WERI-Rb-1 (cell line): ENCODE measurements around the gene GAPDHS.

Source experiments
- DNase-seq: peaks from one replicate; pipeline ENCODE4 v3.0.0-alpha.2; 2020
- H3K27ac ChIP-seq: fragments of 250-450 bp; sonication (Bioruptor Pico); 2 replicates; pipeline ENCODE4 v1.5.1; 2020; ENCODE audit warnings: mild to moderate bottlenecking, moderate library complexity
- H3K27me3 ChIP-seq: fragments of 250-450 bp; sonication (Bioruptor Pico); 2 replicates; pipeline ENCODE4 v1.5.1; 2021; ENCODE audit warnings: mild to moderate bottlenecking, low read depth, moderate library complexity; ENCODE audit not compliant: insufficient read depth, severe bottlenecking
- H3K36me3 ChIP-seq: fragments of 250-450 bp; sonication (Bioruptor Pico); 2 replicates; pipeline ENCODE4 v1.5.1; 2020; ENCODE audit warnings: mild to moderate bottlenecking, moderate library complexity
- H3K4me3 ChIP-seq: 2 replicates; pipeline ENCODE4 v1.5.1; 2011; ENCODE audit warnings: low read depth, mild to moderate bottlenecking, control low read depth, low read length
- H3K9me3 ChIP-seq: fragments of 250-450 bp; sonication (Bioruptor Pico); 2 replicates; pipeline ENCODE4 v1.5.1; 2021; ENCODE audit warnings: mild to moderate bottlenecking, moderate library complexity; ENCODE audit not compliant: severe bottlenecking
- TF ChIP-seq, protein P1 (sequence below): IDR thresholded peaks from 2 replicates; pipeline ENCODE4 v1.5.1; 2011; ENCODE audit warnings: low read depth, mild to moderate bottlenecking, control low read depth, inconsistent platforms, low read length

The GAPDHS gene

DNA sequence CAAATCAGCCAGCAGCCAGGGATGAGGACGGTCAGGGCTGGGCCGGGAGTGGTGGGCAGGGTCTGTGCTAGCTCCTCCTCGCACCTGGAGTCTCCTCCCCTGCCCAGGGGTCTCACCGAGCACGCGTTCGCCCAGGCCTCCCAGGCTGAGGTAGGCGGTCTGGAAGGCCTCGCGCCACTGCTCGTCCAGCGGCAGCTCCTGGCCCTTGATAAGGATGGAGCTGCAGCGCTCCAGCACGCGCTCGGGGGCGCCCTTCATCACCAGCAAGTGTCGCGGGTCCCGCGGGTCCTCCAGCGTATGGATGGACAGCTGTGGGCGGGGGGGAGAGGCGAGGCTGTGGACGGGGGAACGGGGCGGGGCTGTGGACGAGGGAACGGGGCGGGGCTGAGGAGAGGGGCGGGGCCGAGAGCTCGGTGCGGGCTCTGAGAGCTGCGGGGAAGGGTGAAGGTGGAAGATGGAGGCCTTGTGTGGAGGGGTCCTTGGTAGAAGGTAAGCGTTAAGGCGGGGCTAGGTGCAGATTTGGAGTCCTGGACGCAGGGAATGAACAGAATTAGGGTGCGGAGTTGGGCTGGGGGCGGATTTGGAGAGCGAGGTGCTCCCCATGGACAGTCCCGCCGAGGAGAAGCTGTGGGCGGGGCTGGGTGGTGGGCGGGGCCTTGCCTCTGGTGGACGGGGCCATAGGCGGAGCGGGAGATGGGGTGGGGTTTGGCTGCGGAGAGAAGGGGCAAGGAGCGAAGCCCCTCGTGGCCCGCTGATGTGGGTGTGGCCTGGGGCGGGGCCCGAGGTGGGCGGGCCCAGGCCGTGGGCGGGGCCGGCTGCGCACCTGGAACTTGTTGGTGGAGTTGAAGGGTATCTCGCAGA lies 24.5 kb downstream of the GAPDHS start:
- H3K36me3 ChIP-seq = no peaks in the 10 kb centered on the region
- H3K9me3 ChIP-seq = peaks cover 3% of the 10 kb centered on the region
- DNase-seq = peak; percentile 93
- TF ChIP-seq, protein P1, sequence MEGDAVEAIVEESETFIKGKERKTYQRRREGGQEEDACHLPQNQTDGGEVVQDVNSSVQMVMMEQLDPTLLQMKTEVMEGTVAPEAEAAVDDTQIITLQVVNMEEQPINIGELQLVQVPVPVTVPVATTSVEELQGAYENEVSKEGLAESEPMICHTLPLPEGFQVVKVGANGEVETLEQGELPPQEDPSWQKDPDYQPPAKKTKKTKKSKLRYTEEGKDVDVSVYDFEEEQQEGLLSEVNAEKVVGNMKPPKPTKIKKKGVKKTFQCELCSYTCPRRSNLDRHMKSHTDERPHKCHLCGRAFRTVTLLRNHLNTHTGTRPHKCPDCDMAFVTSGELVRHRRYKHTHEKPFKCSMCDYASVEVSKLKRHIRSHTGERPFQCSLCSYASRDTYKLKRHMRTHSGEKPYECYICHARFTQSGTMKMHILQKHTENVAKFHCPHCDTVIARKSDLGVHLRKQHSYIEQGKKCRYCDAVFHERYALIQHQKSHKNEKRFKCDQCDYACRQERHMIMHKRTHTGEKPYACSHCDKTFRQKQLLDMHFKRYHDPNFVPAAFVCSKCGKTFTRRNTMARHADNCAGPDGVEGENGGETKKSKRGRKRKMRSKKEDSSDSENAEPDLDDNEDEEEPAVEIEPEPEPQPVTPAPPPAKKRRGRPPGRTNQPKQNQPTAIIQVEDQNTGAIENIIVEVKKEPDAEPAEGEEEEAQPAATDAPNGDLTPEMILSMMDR = peak; percentile 44
- peak overlapping the region; percentile 48 for H3K4me3 ChIP-seq
- no peak overlapping the region for H3K27ac ChIP-seq
- H3K27me3 ChIP-seq = no peaks in the 10 kb centered on the region

GRCh38 chr19:35558400-35559280 lies 25.4 kb downstream of the GAPDHS start:
- H3K27me3 ChIP-seq = no peaks in the 10 kb centered on the region
- TF ChIP-seq, protein P1 = no peak
- H3K9me3 ChIP-seq = peaks cover 3% of the 10 kb centered on the region
- H3K36me3 ChIP-seq = no peaks in the 10 kb centered on the region
- H3K4me3 ChIP-seq = peak overlapping the region; percentile 48; the same call in 1 of the 2 replicates
- H3K27ac ChIP-seq = no peak overlapping the region
- DNase-seq = no peak

GRCh38 chr19:35559281-35559659 lies 26.0 kb downstream of the GAPDHS start:
- Histone ChIP-seq H3K9me3 (peaks cover 3% of the 10 kb centered on the region), H3K4me3 (no peak overlapping the region), H3K27ac (no peak overlapping the region), H3K36me3 (no peaks in the 10 kb centered on the region), H3K27me3 (no peaks in the 10 kb centered on the region)
- TF ChIP-seq, protein P1 = no peak
- DNase-seq = no peak

DNA sequence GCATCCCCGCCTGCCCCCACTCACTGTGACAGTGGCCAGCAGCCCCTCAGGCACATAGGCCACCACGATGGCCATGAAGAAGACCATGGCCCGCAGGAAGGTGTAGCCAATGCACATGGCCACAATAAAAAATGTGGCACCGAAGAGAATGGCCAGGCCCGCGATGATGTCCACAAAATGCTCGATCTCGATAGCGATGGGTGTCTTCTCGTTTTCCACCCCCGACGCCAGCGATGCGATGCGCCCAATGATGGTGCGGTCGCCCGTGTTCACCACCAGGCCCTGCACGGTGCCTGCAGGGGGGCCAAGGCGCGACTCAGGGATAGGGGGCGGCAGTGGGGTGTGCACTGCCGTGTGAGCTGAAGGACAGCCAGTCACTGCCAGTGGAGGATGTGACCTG lies 26.5 kb downstream of the GAPDHS start:
- Histone ChIP-seq H3K9me3 (peaks cover 3% of the 10 kb centered on the region), H3K27ac (no peak overlapping the region), H3K27me3 (no peaks in the 10 kb centered on the region), H3K36me3 (no peaks in the 10 kb centered on the region), H3K4me3 (no peak overlapping the region)
- DNase-seq = no peak
- TF ChIP-seq, protein P1 = no peak

- Histone ChIP-seq H3K27me3 (no peaks in the 10 kb centered on the region), H3K27ac (no peak overlapping the region), H3K9me3 (peaks cover 3% of the 10 kb centered on the region), H3K36me3 (no peaks in the 10 kb centered on the region), H3K4me3 (no peak overlapping the region)
- DNase-seq = no peak
- TF ChIP-seq, protein P1 = no peak
Observed at GRCh38 chr19:35560271-35560670, 27.0 kb downstream of the GAPDHS start.
